AG08396 (cell line): Measurements from ENCODE around the gene ITGA11.
"Not testable (repeated sequence)": the region's sequence is repeated elsewhere in the genome, so short reads cannot be mapped to it uniquely, and the experiment has no call there.

Experiments
- DNase-seq: peaks from one replicate; pipeline ENCODE4 v3.0.0; 2012; ENCODE audit warnings: low spot score, mixed read lengths

Gene ITGA11

DNA sequence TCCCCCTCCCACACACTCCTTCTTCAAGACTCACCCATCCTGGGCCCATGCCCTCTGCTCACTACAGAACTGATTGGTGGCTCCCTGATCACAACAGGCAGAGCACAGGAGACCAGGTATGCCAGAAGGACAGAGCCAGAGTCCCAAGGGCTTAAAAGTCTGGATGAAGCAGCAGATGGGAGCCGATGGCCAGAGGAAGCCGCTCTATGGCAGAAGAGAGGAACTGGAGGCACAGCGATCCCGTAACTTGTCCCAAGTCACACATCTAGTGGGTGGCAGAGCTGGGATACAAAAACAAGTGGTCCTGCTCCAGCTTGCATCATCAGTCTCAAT is 20.7 kb downstream of the ITGA11 start:
- no peak for DNase-seq

DNA sequence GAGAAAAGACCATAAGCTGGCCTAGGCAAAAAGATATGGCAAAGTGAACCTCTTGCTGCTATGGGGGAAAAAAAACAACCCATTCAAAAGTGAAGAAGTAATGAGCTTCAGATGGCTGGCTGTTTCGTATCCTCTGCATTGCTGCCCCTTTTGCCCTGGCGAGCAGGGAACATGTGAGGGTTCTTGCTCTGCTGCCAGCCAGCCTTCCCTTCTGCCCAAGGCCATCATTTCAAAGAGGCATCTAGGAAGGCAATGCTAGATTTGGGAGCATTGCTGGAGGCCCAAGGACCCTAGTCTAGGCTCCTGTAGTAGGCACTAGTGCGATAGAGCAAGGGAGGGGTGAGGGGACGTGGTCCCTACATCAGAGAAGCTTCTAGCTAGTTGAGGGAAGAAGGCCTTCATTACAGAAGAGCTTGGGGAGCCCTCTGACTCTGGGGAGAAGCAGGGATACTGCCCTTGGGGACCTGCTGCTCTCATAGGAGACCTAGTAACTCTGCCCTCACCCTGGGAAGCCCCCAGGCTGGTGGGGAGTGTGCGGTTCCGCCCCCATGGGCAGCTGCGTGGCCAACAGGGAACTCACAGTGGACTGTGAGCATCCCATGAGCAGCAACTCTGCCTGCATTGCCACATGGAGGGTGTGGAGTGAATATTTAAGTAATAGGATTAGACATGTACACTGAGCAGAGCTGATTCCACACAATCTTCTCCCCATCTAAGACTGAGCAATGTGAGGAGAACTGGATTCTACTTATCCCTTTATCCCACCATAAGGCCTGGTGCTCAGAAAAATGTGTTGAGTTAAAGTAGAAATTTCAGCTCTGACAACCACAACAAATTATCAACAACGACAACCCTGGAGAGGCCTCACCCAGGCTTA is 21.3 kb downstream of the ITGA11 start:
- no peak for DNase-seq

DNA sequence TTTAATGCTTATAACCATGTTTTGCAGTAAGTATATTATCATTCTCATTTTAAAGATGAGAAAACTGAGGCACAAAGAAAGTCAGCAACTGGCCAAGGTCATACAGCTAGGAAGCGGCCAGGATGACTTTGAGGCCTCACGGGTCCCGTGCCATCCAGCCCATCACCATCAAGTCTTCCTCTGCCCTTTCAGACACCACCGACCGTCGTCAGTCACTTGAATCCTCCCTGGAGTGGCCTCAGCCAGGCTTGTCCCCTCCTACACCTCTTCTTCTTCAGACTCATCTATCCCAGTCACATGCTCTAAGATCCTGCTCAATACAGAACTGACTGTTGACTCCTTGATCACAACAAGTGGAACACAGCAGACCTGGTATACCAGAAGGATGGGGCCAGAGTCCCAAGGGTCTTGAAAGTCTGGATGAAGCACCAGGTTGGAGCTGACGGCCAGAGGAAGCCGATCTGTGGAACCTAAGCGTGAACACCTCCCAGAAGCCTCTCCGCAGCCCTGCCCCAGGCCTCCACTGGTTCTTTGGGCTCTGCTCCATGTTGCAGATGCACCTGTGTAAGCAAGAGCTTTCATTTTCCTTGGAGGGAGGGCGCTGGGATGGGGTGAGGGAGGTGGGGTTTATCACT is 22.1 kb downstream of the ITGA11 start:
- no peak for DNase-seq

DNA sequence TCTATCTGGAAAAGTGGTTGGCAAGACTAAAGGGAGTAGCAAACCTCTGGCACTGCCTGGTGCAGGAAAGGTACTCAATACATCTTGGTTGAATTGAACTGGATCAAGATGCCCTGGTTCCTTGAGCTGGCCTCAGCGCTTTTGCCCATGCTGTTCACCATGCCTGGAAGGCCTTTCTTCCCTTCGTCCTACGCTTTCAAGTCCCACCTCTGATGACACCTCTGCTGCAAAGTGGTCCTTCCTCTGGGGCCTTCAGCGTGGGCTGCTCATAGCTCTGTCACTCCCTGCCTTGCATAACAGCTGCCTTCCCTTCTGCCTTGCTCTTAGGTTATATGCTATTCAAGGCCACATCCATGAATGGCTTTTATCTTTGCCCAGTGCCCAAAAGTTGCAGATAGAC is 23.0 kb downstream of the ITGA11 start:
- no peak for DNase-seq

DNA sequence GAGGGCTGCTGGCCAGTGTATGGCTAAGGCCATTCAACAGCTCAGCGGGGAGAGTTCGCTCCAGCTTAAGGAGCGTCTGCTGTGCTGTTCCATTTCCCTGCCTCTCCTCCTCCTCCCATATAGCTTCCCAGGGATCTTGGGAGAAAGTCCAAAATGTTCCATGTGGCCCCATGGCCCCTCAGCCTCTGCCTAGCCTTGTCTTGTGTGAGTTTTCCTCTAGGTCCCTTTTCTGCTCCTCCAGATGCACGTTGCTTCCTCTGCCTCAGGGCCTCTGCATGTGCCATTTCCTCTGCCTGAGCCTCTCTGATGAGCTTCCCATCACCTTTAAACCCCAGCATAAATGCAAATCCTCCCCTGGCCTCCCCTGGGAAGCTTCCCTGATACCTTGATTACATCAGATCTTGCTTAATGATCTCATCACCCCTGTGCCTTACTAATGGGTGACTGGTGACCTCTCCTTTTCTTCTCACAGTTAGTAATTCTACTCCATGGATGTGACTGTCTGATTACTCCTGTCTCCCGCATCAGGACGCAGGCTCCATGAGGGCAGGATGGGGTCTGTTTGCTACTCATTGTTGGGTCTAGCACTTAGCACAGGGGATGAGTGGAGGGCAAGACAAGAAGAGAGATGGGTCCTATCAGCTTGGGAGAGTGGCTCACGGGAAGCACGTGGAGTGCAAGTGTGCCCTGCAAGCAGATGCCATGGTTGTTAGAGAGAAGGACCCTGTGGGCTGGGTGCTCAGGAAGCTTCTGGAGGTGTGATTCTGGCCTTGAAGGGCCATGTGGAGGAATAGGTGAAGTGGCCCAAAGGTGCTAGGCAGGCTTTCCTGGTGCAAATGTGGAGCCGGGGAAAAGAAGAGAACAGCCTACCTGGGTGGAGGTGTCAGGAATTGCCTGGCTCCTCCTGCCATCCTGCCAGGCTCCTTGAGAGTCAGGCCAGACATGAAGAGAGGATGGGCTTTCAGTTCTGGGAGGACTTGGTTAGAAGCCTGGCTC is 23.8 kb downstream of the ITGA11 start:
- no peak for DNase-seq

DNA sequence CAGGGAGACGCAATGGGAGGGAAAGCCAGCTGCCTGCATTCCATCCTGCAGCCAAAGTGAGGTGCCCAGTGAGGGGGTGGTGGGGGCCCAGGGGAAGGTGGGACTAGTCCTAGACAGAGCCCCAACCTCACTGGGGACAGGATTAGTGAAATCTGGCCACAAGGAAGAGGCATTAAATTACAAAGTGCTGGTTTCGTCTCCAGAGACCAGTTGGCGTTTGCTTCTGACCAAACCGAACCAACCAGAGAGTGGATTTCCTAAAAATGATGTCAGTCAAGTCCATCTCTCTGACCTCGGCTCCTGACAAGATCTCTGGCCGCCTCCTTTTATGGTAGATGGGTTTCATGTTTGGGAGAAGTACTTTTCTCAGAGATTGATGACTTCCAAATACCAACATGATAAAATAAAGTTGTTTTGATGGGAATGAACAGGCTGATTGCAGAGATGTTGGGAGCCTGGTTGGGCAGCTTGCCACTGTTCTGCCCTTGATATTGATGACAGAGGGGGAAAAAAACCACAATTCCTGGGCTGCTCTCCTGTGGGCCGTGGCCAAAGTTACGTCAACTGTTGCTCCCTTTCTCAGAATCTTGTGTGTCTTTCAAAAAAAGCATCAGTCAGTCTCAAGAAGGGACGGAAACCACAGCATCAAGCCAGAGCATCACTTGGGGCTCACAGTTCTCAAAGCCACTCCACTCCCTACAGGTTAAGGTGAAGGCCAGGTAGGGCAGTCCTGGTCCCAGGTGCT is 24.6 kb downstream of the ITGA11 start:
- DNase-seq = no peak

DNA sequence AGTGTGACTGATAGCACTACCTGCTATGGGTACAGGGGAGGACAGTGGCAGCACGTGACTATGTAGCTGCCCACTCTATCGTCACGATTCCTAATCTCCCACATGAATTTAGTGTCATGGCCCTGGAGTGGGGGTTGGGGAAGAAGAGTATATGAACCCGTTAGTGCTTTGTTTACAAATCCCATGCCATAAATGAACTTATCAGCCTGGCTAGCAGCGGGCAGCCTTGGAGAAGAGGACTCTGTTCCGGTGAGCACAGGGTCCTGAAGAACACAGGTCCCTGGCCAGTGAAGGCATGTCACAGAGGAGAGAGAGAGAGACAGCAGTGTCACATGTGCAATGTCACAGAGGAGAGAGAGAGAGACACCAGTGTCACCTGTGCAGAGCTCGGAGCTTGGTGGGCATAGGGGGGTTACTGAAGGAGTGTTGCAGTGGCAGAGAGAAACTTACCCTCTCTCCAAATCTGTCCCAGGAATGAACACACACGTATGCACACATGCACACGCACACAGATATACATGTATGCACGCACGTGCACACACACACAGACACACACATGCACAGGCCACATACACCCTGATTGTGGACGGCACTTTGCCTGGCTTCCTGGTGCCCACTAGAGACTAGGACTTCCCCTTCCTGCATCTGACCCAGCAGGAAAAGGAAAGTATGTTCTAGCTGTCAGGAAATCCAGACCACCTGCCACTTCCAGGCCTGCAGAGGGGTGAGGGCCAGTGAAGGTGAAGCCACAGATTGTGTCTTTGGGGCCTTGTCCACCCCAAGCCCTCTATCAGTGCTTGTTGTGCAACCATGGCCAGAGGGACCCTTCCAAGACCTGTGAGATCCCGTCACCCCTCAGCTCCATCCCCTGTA is 26.3 kb downstream of the ITGA11 start:
- no peak for DNase-seq

DNA sequence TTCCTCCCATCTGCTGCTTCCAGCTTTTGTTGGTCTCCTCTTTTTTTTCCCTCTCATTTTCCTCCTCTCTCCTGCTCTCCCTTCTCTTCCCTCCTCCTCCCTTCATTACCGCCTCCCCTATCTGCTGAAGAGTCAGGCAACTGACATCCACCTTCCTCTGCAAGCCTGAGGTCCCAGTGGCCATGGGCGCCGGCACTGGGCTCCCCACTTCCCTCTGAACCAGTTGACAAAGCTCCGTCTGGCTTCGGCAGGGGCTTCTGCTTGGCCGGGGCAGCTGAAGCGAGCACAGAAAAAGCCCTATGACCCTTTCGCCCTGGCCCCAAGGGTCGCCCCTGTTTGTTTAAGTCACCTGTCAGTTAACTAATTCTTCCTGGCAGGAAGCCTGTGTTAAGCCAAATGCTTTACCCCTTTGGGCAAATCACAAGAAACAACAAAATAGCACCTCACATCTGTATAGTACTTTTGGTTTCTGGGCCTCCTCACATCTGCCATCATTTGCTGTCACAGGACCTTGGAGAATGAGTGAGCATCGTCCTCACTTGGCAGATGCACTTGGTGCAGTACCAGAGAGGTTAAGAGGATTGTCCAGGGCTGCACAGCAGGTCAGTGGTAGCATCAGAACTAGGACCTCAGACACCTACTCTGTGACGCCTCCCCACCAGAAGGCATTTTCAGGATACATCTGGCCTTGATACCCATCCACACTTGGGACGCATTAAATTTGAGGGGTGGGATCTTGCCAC is 27.7 kb downstream of the ITGA11 start:
- no peak for DNase-seq

DNA sequence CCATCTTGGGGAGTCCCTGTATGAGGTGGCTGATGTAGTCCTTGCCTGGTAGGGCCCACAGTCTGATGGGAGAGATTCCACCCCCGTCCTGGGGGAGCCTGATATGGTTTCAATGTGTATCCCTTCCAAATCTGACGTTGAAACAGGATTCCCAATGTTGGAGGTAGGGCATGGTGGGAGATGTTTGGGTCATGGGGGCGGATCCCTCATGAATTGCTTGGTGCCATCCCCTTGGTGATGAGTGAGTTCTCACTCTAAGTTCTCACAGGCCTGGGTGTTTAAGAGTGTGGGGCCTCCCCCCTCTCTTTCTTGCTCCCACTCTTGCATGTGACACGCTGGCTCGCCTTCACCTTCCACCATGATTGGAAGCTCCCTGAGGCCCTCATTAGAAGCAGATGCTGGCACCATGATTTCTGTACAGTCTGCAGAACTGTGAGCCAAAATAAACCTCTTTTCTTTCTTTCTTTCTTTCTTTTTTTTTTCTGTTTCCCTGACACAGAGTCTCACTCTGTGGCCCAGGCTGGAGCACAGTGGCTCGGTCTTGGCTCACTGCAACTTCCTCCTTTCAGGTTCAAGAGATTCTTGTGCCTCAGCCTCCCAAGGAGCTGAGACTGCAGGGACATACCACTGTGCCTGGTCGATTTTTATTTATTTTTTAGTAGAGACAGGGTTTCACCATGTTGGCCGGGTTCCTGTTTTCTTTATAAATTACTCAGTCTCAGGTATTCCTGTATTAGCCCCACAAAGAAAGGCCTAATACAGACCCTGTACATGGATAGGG is 28.6 kb downstream of the ITGA11 start:
- DNase-seq = no peak

DNA sequence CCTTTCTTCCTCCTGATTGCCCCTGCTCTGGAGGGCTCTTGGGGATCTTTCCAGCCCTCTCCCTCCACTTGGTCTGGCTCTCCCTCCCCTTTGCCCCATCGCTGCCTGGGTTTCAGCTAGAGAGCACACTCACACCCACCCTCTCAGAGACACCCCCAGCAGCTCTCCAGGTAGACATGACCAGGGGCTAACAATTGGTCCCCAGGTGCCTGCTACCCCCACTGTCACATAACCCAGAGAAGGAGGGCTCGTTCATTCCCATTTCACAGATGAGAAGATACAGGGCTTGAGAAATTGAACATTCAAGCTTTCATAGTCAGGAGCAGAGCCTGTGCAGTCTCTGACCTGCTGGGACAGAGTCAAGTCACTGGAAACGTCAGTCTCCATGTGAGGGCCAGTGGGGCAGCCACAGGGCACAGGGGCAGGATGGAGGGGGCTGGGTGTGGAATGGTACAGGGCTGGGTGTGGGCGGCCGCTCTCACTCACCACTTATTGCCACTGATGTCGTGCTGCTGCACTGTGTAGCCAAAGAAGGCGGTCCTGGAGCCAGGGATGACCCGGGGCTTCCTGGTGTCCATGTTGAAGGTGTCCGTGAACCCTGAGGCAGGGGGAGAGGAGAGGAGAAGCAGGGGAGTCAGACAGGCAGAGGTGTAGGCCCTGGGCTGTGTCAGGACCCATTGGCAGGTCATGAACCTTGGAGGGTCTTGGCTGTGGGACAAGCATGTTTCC is 29.4 kb downstream of the ITGA11 start:
- no peak for DNase-seq

DNA sequence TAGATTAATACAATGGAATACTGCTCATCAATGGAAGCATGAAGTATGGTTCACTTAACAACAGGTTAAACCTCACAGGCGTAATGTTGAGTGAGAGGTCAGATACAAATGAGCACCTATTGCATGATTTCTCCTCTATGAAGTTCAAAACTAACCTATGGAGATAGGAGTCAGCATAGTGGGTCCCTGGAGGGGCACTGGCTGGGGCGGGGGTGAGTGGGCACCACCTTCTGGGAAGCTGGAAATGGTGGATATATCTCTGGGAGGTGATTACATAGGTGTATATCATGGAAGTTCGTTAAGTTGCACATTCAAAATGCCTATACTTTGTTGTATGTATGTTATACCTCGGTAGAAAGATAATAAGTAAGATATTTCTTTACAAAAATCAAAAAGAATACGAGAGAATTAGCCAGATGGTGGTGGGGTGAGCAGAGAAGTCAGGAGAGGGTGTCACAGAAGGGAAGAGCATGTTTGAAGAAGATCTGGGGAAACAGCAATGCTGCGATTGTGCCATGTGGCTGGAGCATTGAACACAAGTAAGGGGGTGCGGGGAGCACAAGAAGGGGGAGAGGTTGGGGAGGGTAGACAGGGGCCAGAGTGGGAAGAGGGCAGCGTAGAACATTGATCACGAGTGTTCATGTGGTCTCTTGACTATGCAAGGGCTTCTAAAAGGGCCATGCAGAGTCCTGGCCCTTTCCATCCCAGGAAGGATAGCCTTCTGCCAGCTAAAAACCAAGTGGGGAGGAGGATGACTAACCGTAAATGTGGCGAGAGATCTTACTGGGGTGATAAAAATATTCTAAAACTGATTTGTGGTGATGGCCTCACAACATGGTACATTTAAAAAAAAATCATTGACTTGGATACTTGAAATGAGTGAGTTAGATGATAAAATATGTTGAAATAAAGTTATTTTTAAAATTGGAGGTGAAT is 30.2 kb downstream of the ITGA11 start:
- DNase-seq = no peak

DNA sequence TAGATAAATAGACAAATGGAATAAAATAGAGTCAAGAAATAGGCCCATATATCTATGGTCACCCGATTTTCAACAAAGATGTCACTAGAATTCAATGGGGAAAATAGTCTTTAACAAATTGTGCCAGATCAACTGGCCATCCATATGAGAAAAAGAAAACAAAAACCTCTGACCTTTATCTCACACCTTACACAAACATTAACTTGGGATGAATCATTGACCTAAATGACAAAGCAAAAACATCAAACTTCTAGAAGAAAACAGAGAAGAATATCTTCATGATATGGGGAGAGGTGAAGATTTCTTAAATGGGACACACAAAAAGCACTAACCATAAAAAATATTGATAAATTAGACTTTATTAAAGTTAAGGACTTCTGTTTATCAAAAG is 31.9 kb downstream of the ITGA11 start:
- DNase-seq = no peak

DNA sequence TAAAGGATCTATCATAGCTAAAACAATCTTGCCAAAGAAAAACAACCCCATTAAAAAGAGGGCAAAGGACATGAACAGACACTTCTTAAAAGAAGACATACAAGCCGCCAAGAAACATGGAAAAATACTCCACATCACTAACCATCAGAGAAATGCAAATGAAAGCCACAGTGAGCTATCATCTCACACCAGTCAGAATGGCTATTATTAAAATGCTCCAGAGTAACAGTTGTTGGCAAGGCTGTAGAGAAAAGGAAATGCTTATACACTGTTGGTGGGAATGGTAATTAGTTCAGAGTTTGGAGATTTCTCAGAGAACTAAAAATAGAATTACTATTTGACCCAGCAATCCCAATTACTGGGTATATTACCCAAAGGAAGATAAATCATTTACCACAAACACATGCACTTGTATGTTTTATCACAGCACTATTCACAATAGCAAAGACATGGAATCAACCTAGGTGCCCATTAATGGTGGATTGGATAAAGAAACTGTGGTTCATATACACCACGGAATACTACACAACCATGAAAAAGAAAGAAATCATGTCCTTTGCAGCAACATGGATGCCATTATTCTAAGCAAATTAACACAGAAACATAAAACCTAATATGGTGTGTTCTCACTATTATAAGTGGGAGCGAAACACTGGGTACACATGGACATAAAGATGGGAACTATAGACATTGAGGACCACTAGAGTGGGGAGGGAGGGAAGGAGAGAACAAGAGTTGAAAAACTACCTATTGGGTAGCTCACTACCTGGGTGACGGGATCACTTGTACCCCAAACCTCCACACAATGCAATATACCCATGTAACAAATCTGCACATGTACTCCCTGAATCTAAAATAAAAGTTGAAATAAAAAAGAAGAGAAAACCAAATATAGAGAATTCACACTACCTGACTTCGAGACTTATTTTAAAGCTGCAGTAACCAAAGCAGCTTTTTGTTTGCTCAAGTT is 32.6 kb downstream of the ITGA11 start:
- DNase-seq = no peak

DNA sequence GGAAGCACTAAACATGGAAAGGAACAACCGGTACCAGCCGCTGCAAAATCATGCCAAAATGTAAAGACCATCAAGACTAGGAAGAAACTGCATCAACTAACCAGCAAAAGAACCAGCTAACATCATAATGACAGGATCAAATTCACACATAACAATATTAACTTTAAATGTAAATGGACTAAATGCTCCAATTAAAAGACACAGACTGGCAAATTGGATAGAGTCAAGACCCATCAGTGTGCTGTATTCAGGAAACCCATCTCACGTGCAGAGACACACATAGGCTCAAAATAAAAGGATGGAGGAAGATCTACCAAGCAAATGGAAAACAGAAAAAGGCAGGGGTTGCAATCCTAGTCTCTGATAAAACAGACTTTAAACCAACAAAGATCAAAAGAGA is 34.0 kb downstream of the ITGA11 start:
- not testable (repeated sequence) for DNase-seq

DNA sequence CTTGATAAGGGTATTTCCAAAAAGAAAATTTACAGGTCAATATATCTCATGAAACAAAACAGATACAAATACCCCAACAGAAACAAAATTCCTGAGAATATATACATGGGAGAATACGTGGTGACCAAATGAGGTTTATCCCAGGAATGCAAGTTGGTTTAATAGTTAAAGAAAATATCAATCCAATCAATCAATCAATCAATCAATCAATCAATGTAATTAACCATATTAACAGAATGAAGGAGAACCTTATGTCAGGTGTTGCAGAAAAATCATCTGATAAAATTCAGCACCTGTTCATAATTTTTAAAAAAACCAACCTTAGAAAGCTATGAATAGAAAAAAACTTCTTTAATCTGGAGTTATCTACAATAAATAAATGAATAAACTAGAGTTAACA is 35.9 kb downstream of the ITGA11 start:
- DNase-seq = no peak

DNA sequence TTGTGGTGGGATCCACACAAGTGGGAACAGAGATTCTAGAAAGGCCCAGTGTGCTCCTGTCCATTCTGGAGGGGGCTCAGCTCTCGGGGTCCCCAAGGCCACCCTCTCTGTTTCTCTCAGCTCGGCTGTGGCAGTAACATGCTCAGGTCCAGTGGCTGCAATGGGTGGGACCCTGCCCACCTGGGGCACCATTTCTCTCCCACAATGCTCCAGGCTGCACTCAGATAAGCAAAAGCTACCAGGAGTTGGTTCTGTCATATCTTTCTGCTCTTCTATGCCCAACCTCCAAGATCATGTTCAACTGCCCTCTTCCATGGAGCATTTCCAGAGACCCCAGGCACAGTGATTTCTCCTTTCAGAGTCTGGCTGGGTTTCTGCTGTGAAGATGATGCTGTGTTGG is 40.8 kb downstream of the ITGA11 start:
- DNase-seq = no peak
